Body of pancreas (tissue), 4 donors: ENCODE measurements around the gene PRPF31. TPM values are rescaled to one million over a fixed set of nuclear protein-coding genes. Genes with fewer than 3 reads are reported as not detected.

Source experiments
- ATAC-seq: fragments of 150-250 bp; one replicate; pipeline ENCODE4 v1.9.1; 2016
- DNase-seq, 4 donors: peaks; one replicate each; pipeline ENCODE4 v3.0.0-alpha.2; 2019
- H3K27ac ChIP-seq, 4 donors: fragments of 200-600 bp; sonication (generic); 1 replicate in 3 of 4; 2 replicates in 1 of 4; pipeline versions ENCODE4 v1.5.1 to v1.6.1; 2016 to 2019; ENCODE audit warnings: mild to moderate bottlenecking in 1 of 4, mixed read lengths in 1 of 4, moderate library complexity in 1 of 4
- H3K27me3 ChIP-seq, 2 donors: fragments of 200-600 bp; sonication (generic); one replicate each; pipeline ENCODE4 v1.6.0; 2016; ENCODE audit warnings: mild to moderate bottlenecking in 1 of 2
- H3K36me3 ChIP-seq, 2 donors: fragments of 200-600 bp; sonication (generic); replicated peaks in 1 of 2; 2 replicates each; pipeline ENCODE4 v1.5.1; 2016; ENCODE audit warnings: low read depth in 2 of 2; ENCODE audit not compliant: insufficient read depth in 1 of 2
- H3K4me1 ChIP-seq: fragments of 200-600 bp; sonication (generic); one replicate; pipeline ENCODE4 v1.6.0; 2016
- H3K4me3 ChIP-seq, 2 donors: fragments of 200-600 bp; sonication (generic); 1 replicate in 1 of 2; 2 replicates in 1 of 2; pipeline ENCODE4 v1.5.1; 2016 to 2019
- H3K9me3 ChIP-seq, 3 donors: fragments of 200-600 bp; sonication (generic); 1 replicate in 2 of 3; 2 replicates in 1 of 3; pipeline ENCODE4 v1.5.1; 2016
- POLR2A ChIP-seq, 3 donors: fragments of 450-650 bp; IDR thresholded peaks; one replicate each; pipeline ENCODE4 v1.6.1; 2016; ENCODE audit warnings: antibody characterized with exemption in 3 of 3, mild to moderate bottlenecking in 2 of 3
- WGBS, 2 donors: methylation state at CpG; one replicate each; pipeline ENCODE4 v1.1.5; 2017; 5-methylcytosine and 5-hydroxymethylcytosine counted together
- intact Hi-C: fragments of 100-400 bp; cut with DNase I; formaldehyde crosslinking; loops from one replicate; pipeline ENCODE4 v1.15.1; 2023
- total RNA-seq, 2 donors: library from RNA; depleted of rRNA; stranded (reverse); fragments of >200 nt; gene quantifications; one replicate each; pipeline ENCODE4 v1.1.0, GENCODE V29; 2016
- TF ChIP-seq, protein P1 (sequence below), 7 experiments: fragments of 450-650 bp in 4 of 7; fragments of 200-600 bp in 3 of 7; sonication (generic) in 3 of 7; IDR thresholded peaks; one replicate each; pipeline ENCODE4 v1.5.1; 2016 to 2019; ENCODE audit warnings: antibody characterized with exemption in 7 of 7

Gene PRPF31
- total RNA-seq, 2 donors from 2014 or later, result 17.8 to 24.1 TPM

DNA sequence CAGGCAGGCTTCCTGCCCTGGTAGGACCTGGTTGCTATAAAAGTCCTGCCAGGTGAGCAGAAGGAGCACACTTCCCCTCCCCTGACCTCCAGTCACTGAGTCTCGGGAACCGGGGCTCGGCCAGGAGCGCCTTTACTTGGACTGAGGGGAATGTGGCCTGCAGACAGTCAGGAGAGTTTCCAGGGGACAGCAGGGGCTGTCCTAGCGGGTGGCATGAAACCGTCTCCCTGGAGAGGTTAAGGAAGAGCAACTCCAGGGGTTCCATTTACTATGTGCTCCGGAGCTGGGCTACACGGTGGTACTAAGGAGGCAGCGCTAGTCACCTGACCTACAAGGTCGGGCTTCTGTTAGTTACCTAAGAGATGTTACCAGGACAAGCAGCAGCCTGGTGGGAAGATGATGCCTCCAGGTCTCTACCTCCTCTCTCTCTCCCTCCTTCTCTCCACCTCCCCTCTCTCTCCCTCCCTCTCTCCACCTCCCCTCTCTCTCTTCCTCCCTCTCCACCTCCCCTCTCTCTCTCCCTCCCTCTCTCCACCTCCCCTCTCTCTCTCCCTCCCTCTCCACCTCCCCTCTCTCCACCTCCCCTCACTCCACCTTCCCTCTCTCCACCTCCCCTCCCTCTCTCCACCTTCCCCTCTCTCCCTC lies 17.9 kb downstream of the PRPF31 start:
- no peak for ATAC-seq
- TF ChIP-seq, protein P1, sequence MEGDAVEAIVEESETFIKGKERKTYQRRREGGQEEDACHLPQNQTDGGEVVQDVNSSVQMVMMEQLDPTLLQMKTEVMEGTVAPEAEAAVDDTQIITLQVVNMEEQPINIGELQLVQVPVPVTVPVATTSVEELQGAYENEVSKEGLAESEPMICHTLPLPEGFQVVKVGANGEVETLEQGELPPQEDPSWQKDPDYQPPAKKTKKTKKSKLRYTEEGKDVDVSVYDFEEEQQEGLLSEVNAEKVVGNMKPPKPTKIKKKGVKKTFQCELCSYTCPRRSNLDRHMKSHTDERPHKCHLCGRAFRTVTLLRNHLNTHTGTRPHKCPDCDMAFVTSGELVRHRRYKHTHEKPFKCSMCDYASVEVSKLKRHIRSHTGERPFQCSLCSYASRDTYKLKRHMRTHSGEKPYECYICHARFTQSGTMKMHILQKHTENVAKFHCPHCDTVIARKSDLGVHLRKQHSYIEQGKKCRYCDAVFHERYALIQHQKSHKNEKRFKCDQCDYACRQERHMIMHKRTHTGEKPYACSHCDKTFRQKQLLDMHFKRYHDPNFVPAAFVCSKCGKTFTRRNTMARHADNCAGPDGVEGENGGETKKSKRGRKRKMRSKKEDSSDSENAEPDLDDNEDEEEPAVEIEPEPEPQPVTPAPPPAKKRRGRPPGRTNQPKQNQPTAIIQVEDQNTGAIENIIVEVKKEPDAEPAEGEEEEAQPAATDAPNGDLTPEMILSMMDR (IDR thresholded peaks at IDR 0.05), result no peak
- TF ChIP-seq POLR2A (IDR thresholded peaks at IDR 0.05), result no peak
- DNase-seq, result no peak
- WGBS, 2 donors, result 81 to 89% methylated on average over 5 to 10 of the region's 10 CpGs
- H3K4me1 ChIP-seq, result peaks cover 21% of the 10 kb centered on the region
- no peak overlapping the region for H3K4me3 ChIP-seq
- H3K27me3 ChIP-seq, result no peaks in the 10 kb centered on the region
- intact Hi-C loops, result no loop called here
- H3K27ac ChIP-seq, result no peak overlapping the region
- H3K9me3 ChIP-seq, result no peaks in the 10 kb centered on the region
- H3K36me3 ChIP-seq, result peaks cover 5 to 9% of the 10 kb centered on the region in 2 donors

DNA sequence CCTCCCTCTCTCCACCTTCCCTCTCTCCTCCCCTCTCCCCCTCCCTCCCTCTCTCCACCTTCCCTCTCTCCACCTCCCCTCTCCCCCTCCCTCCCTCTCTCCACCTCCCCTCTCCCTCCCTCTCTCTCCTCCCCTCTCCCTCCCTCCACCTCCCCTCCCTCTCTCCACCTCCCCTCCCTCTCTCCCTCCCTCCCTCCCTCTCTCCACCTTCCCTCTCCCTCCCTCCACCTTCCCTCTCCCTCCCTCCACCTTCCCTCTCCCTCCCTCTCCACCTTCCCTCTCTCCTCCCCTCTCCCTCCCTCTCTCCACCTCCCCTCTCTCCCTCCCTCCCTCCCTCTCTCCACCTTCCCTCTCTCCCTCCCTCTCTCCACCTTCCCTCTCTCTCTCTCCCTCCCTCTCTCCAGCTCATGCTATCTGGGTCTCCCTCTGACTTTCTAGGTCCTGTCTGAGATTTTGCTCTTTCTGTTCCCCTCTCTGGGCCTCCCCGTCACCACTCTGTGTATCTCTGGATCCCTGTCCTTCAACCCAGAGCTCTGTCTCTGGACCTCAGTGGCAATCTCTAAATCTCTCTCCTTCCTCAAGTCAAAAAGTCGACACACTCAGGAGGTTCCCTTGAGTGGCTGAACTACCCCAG lies 18.5 kb downstream of the PRPF31 start:
- DNase-seq (no peak), ATAC-seq (no peak)
- Histone ChIP-seq H3K27ac (no peak overlapping the region), H3K27me3 (no peaks in the 10 kb centered on the region), H3K4me1 (peaks cover 28% of the 10 kb centered on the region), H3K9me3 (no peaks in the 10 kb centered on the region), H3K4me3 (no peak overlapping the region), H3K36me3 (peaks cover 5 to 9% of the 10 kb centered on the region in 2 donors)
- intact Hi-C loops, result no loop called here
- 72 to 81% methylated on average over 2 of the region's 2 CpGs for WGBS, 2 donors
- TF ChIP-seq, protein P1 (IDR thresholded peaks at IDR 0.05), result no peak
- no peak for TF ChIP-seq POLR2A (IDR thresholded peaks at IDR 0.05)

DNA sequence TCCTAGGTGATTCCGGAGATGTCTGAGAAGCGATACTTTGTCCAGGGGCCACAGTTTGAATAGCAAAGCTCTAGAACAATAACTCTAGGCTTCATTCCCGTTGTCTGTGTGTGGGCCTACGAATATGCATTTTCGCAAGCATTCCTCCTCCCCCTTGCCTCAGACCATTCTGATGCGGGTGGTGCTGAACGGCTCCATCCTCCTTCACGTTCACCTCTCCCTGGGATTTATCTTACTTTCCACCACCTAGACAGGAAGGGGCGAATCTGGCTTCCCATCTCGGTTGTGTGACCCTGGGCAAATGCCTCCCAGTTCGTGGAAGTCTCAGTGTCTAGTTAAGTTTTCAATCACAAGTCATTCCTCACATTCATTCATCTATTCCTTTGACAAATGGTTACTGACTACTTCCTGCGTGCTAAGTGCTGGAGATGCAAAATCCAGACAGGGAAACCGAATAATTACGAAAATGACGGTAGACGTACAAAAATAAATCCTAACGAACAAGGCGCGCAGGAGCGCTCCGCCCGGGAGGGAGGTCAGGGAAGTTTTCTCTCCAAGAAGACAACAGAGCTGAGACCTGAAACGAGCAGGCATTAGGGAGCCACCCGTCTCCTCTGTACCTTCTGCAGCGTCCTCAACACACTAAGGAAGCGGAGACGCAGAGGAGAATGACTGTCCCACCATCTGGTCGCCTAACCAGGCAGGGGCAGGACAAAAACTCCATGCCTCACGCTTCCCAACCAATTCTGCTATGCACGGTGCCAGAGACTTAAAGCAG lies 20.7 kb downstream of the PRPF31 start:
- peaks cover 50% of the 10 kb centered on the region for H3K4me1 ChIP-seq
- peak overlapping the region; percentile 9 to 80 (median 60) for H3K27ac ChIP-seq
- intact Hi-C loops, result no loop called here
- ATAC-seq (no peak), DNase-seq (no peak)
- no peaks in the 10 kb centered on the region for H3K9me3 ChIP-seq
- 2 to 3% methylated on average over 27 to 30 of the region's 30 CpGs for WGBS, 2 donors
- no peak for TF ChIP-seq POLR2A (IDR thresholded peaks at IDR 0.05)
- TF ChIP-seq, protein P1 (IDR thresholded peaks at IDR 0.05), result no peak
- peaks cover 0 to 2% of the 10 kb centered on the region in 2 donors for H3K36me3 ChIP-seq
- peak overlapping the region; percentile 8 to 37 for H3K4me3 ChIP-seq
- no peaks in the 10 kb centered on the region for H3K27me3 ChIP-seq

DNA sequence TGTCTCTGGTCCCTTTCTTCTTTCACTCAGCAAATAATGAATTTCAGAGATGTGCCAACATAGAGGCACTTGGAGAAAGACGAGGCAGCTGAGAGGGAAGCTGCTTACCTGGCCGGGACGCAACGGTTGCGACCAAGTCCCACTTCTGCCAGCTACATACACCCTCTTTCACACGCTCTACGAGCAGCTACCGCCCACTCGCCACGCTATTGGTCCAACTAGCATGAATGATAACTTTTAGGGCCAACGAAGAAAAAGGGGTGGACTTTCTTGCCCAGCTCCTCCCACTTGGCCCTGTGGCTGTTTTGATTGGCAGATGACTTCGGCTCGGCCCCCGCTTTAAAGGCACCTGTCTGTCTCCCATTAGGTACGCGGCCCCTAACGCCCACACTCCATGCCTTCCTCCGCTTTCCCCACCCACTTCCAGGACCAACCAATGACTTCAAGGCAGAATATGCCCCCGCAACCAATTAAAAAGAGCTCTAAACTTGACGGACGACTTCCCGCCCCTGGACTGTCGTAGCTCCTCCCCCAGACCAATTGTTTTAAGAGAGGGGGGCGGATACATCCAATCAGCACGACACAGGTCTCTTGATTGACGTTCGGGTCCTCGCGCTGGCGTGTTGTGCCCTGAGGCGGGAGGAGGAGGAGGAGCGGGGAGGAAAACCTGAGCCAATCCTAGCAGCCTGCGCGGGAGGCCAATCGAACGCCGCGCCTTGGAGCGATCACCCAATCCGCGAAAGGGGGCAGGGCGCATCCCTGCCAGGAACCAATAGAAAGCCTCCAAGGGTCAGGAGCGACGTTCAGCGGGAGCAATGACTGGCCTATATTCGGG lies 21.5 kb downstream of the PRPF31 start:
- Histone ChIP-seq H3K27me3 (no peaks in the 10 kb centered on the region), H3K36me3 (no peaks in the 10 kb centered on the region), H3K9me3 (no peaks in the 10 kb centered on the region), H3K27ac (peak overlapping the region; percentile 57 to 94 (median 90)), H3K4me1 (peaks cover 55% of the 10 kb centered on the region), H3K4me3 (peak overlapping the region; percentile 95 to 99)
- TF ChIP-seq, protein P1 (IDR thresholded peaks at IDR 0.05), result no peak
- TF ChIP-seq POLR2A (IDR thresholded peaks at IDR 0.05), result peak; percentile 81 to 95 (median 95)
- intact Hi-C loops, result no loop called here
- 0% methylated on average over 25 to 45 of the region's 46 CpGs for WGBS, 2 donors
- ATAC-seq (peak; percentile 87), DNase-seq (peak; percentile 99 to 100 (median 99))
